Hepatocyte (in vitro differentiated cells): ENCODE results near the gene SEMA5B. TPM values are rescaled to one million over a fixed set of nuclear protein-coding genes. Genes with fewer than 3 reads are reported as not detected.

ENCODE experiments used
- DNase-seq: peaks from one replicate; pipeline ENCODE4 v3.0.0-alpha.2; 2016; ENCODE audit warnings: low spot score
- H2AFZ ChIP-seq: fragments of 200-600 bp; sonication (generic); 2 replicates; pipeline ENCODE4 v1.6.0; 2016; ENCODE audit warnings: antibody characterized with exemption, mild to moderate bottlenecking
- H3K27ac ChIP-seq: fragments of 200-600 bp; sonication (generic); 2 replicates; pipeline ENCODE4 v1.5.1; 2016; ENCODE audit warnings: mild to moderate bottlenecking
- H3K27me3 ChIP-seq: fragments of 200-600 bp; sonication (generic); 2 replicates; pipeline ENCODE4 v1.6.1; 2016
- H3K36me3 ChIP-seq: fragments of 200-600 bp; sonication (generic); replicated peaks from 2 replicates; pipeline ENCODE4 v1.5.1; 2016; ENCODE audit warnings: low read depth; ENCODE audit not compliant: insufficient read depth
- H3K4me1 ChIP-seq: fragments of 200-600 bp; sonication (generic); 2 replicates; pipeline ENCODE4 v1.5.1; 2016; ENCODE audit warnings: mild to moderate bottlenecking, moderate library complexity; ENCODE audit not compliant: insufficient read depth
- H3K4me2 ChIP-seq: fragments of 200-600 bp; sonication (generic); 2 replicates; pipeline ENCODE4 v1.6.0; 2016
- H3K4me3 ChIP-seq: fragments of 200-600 bp; sonication (generic); 2 replicates; pipeline ENCODE4 v1.5.1; 2016; ENCODE audit warnings: mild to moderate bottlenecking
- H3K79me2 ChIP-seq: fragments of 200-600 bp; sonication (generic); 2 replicates; pipeline ENCODE4 v1.6.0; 2017; ENCODE audit warnings: mild to moderate bottlenecking
- H3K9me2 ChIP-seq: fragments of 200-600 bp; sonication (generic); replicated peaks from 2 replicates; pipeline ENCODE4 v1.6.0; 2017; ENCODE audit warnings: mild to moderate bottlenecking; ENCODE audit not compliant: insufficient read depth
- H3K9me3 ChIP-seq: fragments of 200-600 bp; sonication (generic); 2 replicates; pipeline ENCODE4 v1.5.1; 2016; ENCODE audit warnings: low read depth, mild to moderate bottlenecking
- H4K20me1 ChIP-seq: fragments of 200-600 bp; sonication (generic); 2 replicates; pipeline ENCODE4 v1.6.0; 2016; ENCODE audit warnings: mild to moderate bottlenecking; ENCODE audit not compliant: insufficient read depth, poor library complexity, severe bottlenecking
- CTCF ChIP-seq: fragments of 200-600 bp; sonication (generic); IDR thresholded peaks from 2 replicates; pipeline ENCODE4 v1.5.1; 2016; ENCODE audit warnings: antibody characterized with exemption, mild to moderate bottlenecking; ENCODE audit not compliant: poor library complexity
- EZH2 ChIP-seq: fragments of 200-600 bp; sonication (generic); IDR thresholded peaks from 2 replicates; pipeline ENCODE4 v1.6.1; 2016; ENCODE audit warnings: antibody characterized with exemption, mild to moderate bottlenecking, borderline replicate concordance
- EZH2phosphoT487 ChIP-seq: fragments of 200-600 bp; sonication (generic); IDR thresholded peaks from one replicate; pipeline ENCODE4 v1.6.1; 2018; ENCODE audit warnings: antibody characterized with exemption, mild to moderate bottlenecking, low read depth, moderate library complexity; ENCODE audit not compliant: unreplicated experiment, severe bottlenecking
- WGBS: methylation state at CpG from one replicate; pipeline ENCODE4 v1.1.6; 2016; ENCODE audit warnings: low lambda C conversion rate; ENCODE audit errors: missing lambda C conversion rate; 5-methylcytosine and 5-hydroxymethylcytosine counted together
- polyA plus RNA-seq: library from polyadenylated mRNA; unstranded; fragments of >200 nt; fragmentation: Nextera tagmentation; extraction: Ambion mirVana; gene quantifications from 2 replicates; pipeline ENCODE4 v1.2.1, GENCODE V29; 2016
- total RNA-seq: library from RNA; depleted of rRNA; stranded (reverse); fragments of >200 nt; gene quantifications from 2 replicates; pipeline ENCODE4 v1.2.3, GENCODE V29; 2014

Gene SEMA5B
- total and polyA plus RNA-seq, 2 experiments from 2014 or later: 1.4 to 4.2 TPM

- peaks cover 6% of the 10 kb centered on the region for H3K27me3 ChIP-seq
- H3K4me3 ChIP-seq: no peak overlapping the region
- H4K20me1 ChIP-seq: no peaks in the 10 kb centered on the region
- TF ChIP-seq CTCF (no peak), EZH2phosphoT487 (no peak), EZH2 (no peak)
- H3K4me2 ChIP-seq: no peak overlapping the region
- H3K36me3 ChIP-seq: no peaks in the 10 kb centered on the region
- H3K79me2 ChIP-seq: no peaks in the 10 kb centered on the region
- H3K27ac ChIP-seq: no peak overlapping the region
- no peaks in the 10 kb centered on the region for H3K9me3 ChIP-seq
- 86% methylated on average over 6 of the region's 6 CpGs for WGBS
- no peaks in the 10 kb centered on the region for H3K9me2 ChIP-seq
- H2AFZ ChIP-seq: no peak overlapping the region
- no peak for DNase-seq
- no peaks in the 10 kb centered on the region for H3K4me1 ChIP-seq
Measured at GRCh38 chr3:123013876-123014275, 13.7 kb downstream of the SEMA5B start.

GRCh38 chr3:123012652-123013051 is 14.9 kb downstream of the SEMA5B start:
- no peak for TF ChIP-seq EZH2phosphoT487
- TF ChIP-seq EZH2: no peak
- TF ChIP-seq CTCF: no peak
- no peaks in the 10 kb centered on the region for H3K9me3 ChIP-seq
- H3K4me1 ChIP-seq: no peaks in the 10 kb centered on the region
- no peaks in the 10 kb centered on the region for H3K79me2 ChIP-seq
- H3K27ac ChIP-seq: no peak overlapping the region
- WGBS: 92% methylated on average over 1 of the region's 1 CpG
- H2AFZ ChIP-seq: no peak overlapping the region
- DNase-seq: no peak
- no peaks in the 10 kb centered on the region for H3K9me2 ChIP-seq
- H4K20me1 ChIP-seq: no peaks in the 10 kb centered on the region
- H3K27me3 ChIP-seq: no peaks in the 10 kb centered on the region
- no peak overlapping the region for H3K4me2 ChIP-seq
- no peak overlapping the region for H3K4me3 ChIP-seq
- H3K36me3 ChIP-seq: no peaks in the 10 kb centered on the region

GRCh38 chr3:123011447-123011846 is 16.1 kb downstream of the SEMA5B start:
- Histone ChIP-seq H3K79me2 (no peaks in the 10 kb centered on the region), H3K4me1 (no peaks in the 10 kb centered on the region), H3K27ac (no peak overlapping the region), H3K36me3 (no peaks in the 10 kb centered on the region), H3K9me3 (no peaks in the 10 kb centered on the region), H2AFZ (no peak overlapping the region), H3K9me2 (no peaks in the 10 kb centered on the region), H3K4me3 (no peak overlapping the region), H3K4me2 (no peak overlapping the region), H4K20me1 (no peaks in the 10 kb centered on the region), H3K27me3 (no peaks in the 10 kb centered on the region)
- no peak for TF ChIP-seq CTCF
- no peak for TF ChIP-seq EZH2phosphoT487
- no peak for TF ChIP-seq EZH2
- 78% methylated on average over 1 of the region's 1 CpG for WGBS
- peak; percentile 23 for DNase-seq

- TF ChIP-seq EZH2phosphoT487 (no peak), CTCF (no peak), EZH2 (no peak)
- Histone ChIP-seq H3K9me3 (no peaks in the 10 kb centered on the region), H3K4me2 (no peak overlapping the region), H3K36me3 (no peaks in the 10 kb centered on the region), H3K4me3 (no peak overlapping the region), H3K27ac (no peak overlapping the region), H3K79me2 (no peaks in the 10 kb centered on the region), H3K27me3 (no peaks in the 10 kb centered on the region), H4K20me1 (no peaks in the 10 kb centered on the region), H3K4me1 (no peaks in the 10 kb centered on the region), H2AFZ (no peak overlapping the region), H3K9me2 (no peaks in the 10 kb centered on the region)
- WGBS: 59% methylated on average over 6 of the region's 6 CpGs
- DNase-seq: no peak
Measured at GRCh38 chr3:123008840-123009239, 18.7 kb downstream of the SEMA5B start.
